HG02870 (cell line): ENCODE measurements around the gene ZNHIT6.
"Not testable (repeated sequence)": the region's sequence is repeated elsewhere in the genome, so short reads cannot be mapped to it uniquely, and the experiment has no call there.

Experiments used
- ATAC-seq: cut with Tn5 transposase; IDR thresholded peaks from one replicate; pipeline ENCODE4 v1.9.1; 2021; ENCODE audit warnings: mild to moderate bottlenecking, moderate library complexity; ENCODE audit not compliant: unreplicated experiment

ZNHIT6 gene

GRCh38 chr1:85707990-85708828 lies at the start of gene ZNHIT6:
ZNHIT6 (minus strand) TSS chr1:85708433; CDS start chr1:85708284, 149 bp downstream.
- peak; percentile 85 for ATAC-seq

GRCh38 chr1:85756864-85757263 lies 48.6 kb upstream of the ZNHIT6 start:
- no peak for ATAC-seq

- no peak for ATAC-seq
Observed at GRCh38 chr1:85748120-85748519, 39.9 kb upstream of the ZNHIT6 start.

GRCh38 chr1:85746777-85747176 lies 38.5 kb upstream of the ZNHIT6 start:
- no peak for ATAC-seq

- no peak for ATAC-seq
Observed at GRCh38 chr1:85743814-85744213, 35.6 kb upstream of the ZNHIT6 start.

- ATAC-seq: no peak
Observed at GRCh38 chr1:85734931-85735330, 26.7 kb upstream of the ZNHIT6 start.

- no peak for ATAC-seq
Observed at GRCh38 chr1:85718678-85719340, 10.6 kb upstream of the ZNHIT6 start.

GRCh38 chr1:85714418-85715114 lies 6.3 kb upstream of the ZNHIT6 start:
- ATAC-seq: not testable (repeated sequence)

GRCh38 chr1:85708829-85709227 lies 595 bp upstream of the ZNHIT6 start:
- no peak for ATAC-seq

GRCh38 chr1:85707267-85707989 lies 805 bp downstream of the ZNHIT6 start:
- ATAC-seq: peak; percentile 30

- no peak for ATAC-seq
Observed at GRCh38 chr1:85705940-85706339, 2.3 kb downstream of the ZNHIT6 start.

GRCh38 chr1:85700422-85700821 lies 7.8 kb downstream of the ZNHIT6 start:
- no peak for ATAC-seq

GRCh38 chr1:85697895-85698294 lies 10.3 kb downstream of the ZNHIT6 start:
- no peak for ATAC-seq

- ATAC-seq: no peak
Observed at GRCh38 chr1:85692730-85693314, 15.4 kb downstream of the ZNHIT6 start.

- no peak for ATAC-seq
Observed at GRCh38 chr1:85689775-85690404, 18.3 kb downstream of the ZNHIT6 start.

- ATAC-seq: no peak
Observed at GRCh38 chr1:85683292-85684025, 24.8 kb downstream of the ZNHIT6 start.

GRCh38 chr1:85681087-85681486 lies 27.1 kb downstream of the ZNHIT6 start:
- ATAC-seq: no peak

GRCh38 chr1:85678193-85678592 lies 30.0 kb downstream of the ZNHIT6 start:
- ATAC-seq: no peak

- ATAC-seq: no peak
Observed at GRCh38 chr1:85677656-85678055, 30.6 kb downstream of the ZNHIT6 start.
